ENCODE results near the gene STAC3.

STAC3 gene

DNA sequence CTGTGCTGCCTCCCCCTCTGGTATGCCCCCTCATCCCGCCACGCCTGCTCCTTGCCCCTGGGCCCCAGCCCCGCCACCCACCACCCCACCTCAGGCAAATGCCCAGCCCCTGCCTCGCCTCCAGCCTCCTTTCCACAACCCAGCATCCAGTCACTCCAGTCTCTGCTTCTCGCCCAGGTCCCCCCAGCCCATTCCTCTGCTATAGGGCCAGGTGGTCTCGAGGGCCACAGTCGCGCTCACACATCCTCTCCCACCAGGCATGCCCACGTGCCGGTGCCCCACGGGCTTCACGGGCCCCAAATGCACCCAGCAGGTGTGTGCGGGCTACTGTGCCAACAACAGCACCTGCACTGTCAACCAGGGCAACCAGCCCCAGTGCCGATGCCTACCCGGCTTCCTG, 40.5 kb downstream of the STAC3 start:
- DNase-seq (ENCODE audit: low read depth), result no peak

DNA sequence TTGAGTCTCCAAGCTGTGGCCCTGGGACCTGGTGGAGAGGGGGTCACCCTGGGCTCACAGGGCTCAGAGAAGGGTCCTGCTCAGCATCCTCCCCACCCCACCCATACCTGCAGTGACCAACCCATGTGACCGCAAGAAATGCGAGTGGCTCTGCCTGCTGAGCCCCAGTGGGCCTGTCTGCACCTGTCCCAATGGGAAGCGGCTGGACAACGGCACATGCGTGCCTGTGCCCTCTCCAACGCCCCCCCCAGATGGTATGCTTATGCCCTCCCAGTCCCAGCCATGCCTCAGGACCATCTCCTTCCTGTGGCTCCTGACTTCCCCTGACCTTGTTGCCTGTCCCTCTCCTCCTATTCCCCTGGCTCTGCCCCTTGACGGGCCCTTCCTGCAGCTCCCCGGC, 41.1 kb downstream of the STAC3 start:
- DNase-seq (ENCODE audit: low read depth), result no peak

DNA sequence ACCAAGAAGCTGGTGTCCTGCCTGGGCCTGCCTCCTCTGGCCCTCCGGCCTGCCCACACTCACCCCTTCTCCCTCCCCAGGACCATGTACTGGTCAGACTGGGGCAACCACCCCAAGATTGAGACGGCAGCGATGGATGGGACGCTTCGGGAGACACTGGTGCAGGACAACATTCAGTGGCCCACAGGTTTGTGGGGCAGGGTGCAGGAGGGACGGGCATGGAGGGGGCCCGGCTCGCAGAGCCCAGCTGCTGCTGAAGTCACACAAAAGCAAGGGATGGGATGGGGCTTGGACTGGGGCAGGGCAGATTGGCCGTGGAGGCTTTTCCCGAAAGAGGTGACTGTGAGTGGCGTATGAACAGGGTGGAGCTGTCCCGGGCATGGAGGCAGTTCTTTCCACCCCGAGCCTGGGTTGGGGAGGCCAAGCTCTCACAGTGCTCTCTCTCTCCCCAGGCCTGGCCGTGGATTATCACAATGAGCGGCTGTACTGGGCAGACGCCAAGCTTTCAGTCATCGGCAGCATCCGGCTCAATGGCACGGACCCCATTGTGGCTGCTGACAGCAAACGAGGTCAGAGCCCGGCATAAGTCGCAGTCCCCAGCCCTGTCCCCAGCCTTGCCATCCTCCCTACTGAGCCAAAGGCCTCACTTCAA, 42.2 kb downstream of the STAC3 start:
- no peak for DNase-seq (ENCODE audit: low read depth)

- DNase-seq (ENCODE audit: low read depth), result no peak
Observed at GRCh38 chr12:57207731-57208630, 43.0 kb downstream of the STAC3 start.

DNA sequence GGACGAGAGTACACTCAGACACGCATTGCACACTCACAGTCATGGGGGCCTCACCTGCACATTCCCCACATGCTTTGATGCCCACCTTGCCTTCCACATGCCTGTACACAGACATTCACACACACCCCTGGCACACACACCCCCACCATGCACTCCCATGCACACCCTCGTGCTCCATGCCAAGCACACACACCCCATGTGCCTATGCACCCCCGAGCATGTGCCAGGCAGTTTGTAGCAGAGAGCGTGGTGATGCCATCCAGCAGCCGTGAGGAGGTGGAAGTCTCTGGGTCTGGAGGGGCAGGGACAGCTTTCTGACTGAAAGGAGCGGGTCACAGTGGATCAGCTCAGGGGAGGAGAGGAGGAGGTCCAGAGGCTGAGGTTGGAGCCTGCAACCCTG, 45.1 kb downstream of the STAC3 start:
- no peak for DNase-seq (ENCODE audit: low read depth)

DNA sequence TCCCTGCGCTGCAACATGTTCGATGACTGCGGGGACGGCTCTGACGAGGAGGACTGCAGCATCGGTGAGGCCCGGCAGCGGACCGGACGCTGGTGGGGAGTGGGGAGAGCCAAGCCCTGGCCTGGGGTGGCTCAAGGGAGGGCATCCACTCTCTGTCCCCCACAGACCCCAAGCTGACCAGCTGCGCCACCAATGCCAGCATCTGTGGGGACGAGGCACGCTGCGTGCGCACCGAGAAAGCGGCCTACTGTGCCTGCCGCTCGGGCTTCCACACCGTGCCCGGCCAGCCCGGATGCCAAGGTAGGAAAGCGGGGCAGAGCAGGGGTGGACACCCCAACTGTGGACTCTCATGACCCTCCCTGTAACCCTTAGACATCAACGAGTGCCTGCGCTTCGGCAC, 45.8 kb downstream of the STAC3 start:
- DNase-seq (ENCODE audit: low read depth), result no peak

DNA sequence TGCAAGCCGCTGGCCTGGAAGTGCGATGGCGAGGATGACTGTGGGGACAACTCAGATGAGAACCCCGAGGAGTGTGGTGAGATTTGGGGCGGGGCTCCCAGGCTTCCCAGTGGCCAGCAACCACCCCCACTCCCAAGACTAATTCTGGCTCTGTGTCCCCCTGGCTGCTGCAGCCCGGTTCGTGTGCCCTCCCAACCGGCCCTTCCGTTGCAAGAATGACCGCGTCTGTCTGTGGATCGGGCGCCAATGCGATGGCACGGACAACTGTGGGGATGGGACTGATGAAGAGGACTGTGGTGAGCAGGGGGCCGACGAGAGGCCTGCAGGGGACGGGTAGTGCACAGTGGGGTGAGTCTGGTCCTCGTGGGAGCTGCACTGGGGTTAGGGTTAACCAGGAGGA, 46.5 kb downstream of the STAC3 start:
- no peak for DNase-seq (ENCODE audit: low read depth)

GRCh38 chr12:57203791-57204190, 47.2 kb downstream of the STAC3 start:
- no peak for DNase-seq (ENCODE audit: low read depth)

DNA sequence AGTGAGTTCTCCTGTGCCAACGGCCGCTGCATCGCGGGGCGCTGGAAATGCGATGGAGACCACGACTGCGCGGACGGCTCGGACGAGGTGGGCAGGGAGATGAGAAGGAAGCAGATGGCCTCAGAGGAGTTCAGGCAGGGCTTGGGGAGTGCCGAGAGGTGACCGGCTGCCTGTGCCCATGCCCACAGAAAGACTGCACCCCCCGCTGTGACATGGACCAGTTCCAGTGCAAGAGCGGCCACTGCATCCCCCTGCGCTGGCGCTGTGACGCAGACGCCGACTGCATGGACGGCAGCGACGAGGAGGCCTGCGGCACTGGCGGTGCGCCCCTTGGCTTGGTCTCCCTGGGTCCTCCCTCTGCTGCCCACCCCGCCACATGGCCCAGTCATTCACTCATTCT, 47.8 kb downstream of the STAC3 start:
- no peak for DNase-seq (ENCODE audit: low read depth)

GRCh38 chr12:57202321-57202720, 48.7 kb downstream of the STAC3 start:
- no peak for DNase-seq (ENCODE audit: low read depth)

- no peak for DNase-seq (ENCODE audit: low read depth)
Observed at GRCh38 chr12:57201631-57202030, 49.4 kb downstream of the STAC3 start.

DNA sequence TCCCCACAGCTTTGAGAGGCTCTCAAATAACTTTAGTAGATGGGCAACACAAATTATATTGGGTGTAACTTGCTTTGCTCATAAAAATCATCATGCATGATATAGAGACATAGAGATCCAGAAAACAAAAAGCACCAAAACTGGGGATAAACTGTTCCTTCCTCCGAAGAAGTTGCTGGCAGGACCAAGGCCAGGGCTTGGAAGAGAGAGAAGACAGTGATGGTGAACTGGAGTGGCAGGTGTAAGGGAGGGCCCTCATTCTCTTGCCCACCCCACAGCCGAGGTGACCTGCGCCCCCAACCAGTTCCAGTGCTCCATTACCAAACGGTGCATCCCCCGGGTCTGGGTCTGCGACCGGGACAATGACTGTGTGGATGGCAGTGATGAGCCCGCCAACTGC, 49.8 kb downstream of the STAC3 start:
- DNase-seq (ENCODE audit: low read depth), result no peak

- DNase-seq (ENCODE audit: low read depth), result no peak
Observed at GRCh38 chr12:57200497-57200896, 50.5 kb downstream of the STAC3 start.

DNA sequence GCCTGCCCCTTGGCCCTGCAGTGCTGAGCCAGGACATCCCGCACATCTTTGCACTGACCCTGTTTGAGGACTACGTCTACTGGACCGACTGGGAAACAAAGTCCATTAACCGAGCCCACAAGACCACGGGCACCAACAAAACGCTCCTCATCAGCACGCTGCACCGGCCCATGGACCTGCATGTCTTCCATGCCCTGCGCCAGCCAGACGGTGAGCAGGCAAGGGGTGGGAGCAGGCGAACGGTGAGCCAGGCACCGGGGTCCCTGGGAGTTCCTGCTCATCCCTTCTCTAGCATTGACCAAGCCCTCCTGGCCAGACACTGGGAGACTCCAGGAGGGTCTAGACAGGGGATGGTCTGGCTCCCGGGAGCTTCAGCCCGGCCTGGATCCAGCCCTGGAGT, 51.8 kb downstream of the STAC3 start:
- no peak for DNase-seq (ENCODE audit: low read depth)

- no peak for DNase-seq (ENCODE audit: low read depth)
Observed at GRCh38 chr12:57198329-57198728, 52.7 kb downstream of the STAC3 start.

DNA sequence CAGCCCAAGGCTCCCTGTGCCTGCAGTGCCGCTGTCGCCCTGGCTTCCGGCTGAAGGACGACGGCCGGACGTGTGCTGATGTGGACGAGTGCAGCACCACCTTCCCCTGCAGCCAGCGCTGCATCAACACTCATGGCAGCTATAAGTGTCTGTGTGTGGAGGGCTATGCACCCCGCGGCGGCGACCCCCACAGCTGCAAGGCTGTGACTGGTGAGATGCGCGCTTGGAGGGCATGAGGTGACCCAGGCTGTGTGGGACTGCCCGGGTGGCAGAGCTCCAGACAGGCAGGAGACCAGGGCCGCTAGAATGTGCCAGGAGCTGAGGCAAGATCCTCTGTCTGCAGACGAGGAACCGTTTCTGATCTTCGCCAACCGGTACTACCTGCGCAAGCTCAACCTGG, 54.0 kb downstream of the STAC3 start:
- DNase-seq (ENCODE audit: low read depth), result no peak

GRCh38 chr12:57196439-57196838, 54.5 kb downstream of the STAC3 start:
- DNase-seq (ENCODE audit: low read depth), result no peak

DNA sequence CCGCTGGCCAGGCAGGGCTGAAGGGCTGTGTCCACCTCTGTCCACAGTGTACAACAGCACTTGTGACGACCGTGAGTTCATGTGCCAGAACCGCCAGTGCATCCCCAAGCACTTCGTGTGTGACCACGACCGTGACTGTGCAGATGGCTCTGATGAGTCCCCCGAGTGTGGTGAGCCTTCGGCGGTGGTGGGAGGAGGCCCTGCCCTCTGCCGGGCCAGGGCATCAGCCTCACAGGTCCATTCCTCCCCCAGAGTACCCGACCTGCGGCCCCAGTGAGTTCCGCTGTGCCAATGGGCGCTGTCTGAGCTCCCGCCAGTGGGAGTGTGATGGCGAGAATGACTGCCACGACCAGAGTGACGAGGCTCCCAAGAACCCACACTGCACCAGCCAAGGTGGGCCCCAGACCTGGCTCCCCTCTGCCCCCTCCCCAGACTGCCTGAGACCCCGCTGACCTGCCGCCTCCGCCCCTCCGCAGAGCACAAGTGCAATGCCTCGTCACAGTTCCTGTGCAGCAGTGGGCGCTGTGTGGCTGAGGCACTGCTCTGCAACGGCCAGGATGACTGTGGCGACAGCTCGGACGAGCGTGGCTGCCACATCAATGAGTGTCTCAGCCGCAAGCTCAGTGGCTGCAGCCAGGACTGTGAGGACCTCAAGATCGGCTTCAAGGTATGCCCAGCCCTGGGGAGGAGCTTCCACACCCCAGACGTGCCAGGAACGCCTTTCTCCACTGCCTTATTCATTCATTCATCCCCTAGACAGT, 55.2 kb downstream of the STAC3 start:
- no peak for DNase-seq (ENCODE audit: low read depth)

GRCh38 chr12:57195186-57195585, 55.8 kb downstream of the STAC3 start:
- no peak for DNase-seq (ENCODE audit: low read depth)

DNA sequence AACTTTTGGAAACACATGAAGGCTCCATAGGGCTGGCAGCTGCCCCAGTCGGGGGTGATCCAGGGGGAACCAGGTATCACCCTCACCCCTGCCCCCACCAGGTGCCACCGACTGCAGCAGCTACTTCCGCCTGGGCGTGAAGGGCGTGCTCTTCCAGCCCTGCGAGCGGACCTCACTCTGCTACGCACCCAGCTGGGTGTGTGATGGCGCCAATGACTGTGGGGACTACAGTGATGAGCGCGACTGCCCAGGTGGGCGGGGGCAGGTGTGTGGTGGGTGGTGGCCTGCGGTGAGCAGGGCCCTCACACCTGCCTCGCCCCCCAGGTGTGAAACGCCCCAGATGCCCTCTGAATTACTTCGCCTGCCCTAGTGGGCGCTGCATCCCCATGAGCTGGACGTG, 56.7 kb downstream of the STAC3 start:
- no peak for DNase-seq (ENCODE audit: low read depth)

DNA sequence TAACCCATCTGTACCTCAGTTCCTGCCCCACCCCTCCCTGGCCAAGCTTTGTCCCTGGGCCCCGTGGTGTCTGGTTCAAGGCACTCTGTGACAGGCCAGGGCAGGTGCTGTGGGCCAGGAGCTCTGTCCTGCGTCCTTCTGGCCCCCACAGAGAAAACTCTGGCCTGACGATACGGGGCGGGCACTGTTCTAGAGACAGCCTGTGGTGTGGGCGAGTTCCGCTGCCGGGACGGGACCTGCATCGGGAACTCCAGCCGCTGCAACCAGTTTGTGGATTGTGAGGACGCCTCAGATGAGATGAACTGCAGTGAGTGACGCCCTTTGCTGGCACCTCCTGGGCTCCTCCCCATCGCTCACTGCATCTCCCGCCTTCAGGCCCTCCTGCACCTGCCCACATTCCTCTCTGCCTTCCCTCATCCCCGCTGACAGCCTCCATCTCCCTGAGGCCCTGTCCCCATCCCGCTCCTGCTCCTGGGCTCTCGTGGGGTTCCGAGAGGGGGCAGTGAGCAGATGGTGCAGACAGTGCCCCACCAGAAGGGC, 57.2 kb downstream of the STAC3 start:
- no peak for DNase-seq (ENCODE audit: low read depth)

Data from stromal cell of bone marrow (primary cell).